Measurements from ENCODE around the gene CLEC1A. TPM values are rescaled to one million over a fixed set of nuclear protein-coding genes. Genes with fewer than 3 reads are reported as not detected.
A peak's percentile ranks its signal among the peaks of the same experiment; 100 is the strongest.

The CLEC1A gene
- total RNA-seq, 2 experiments from 2014 or later, result not detected

GRCh38 chr12:10132850-10133370 is 34.1 kb upstream of the CLEC1A start:
- no peaks in the 10 kb centered on the region for H3K36me3 Mint-ChIP-seq (ENCODE audit: low read depth)
- no peaks in the 10 kb centered on the region for H3K27me3 ChIP-seq (ENCODE audit: control insufficient read depth in 1 of 2, insufficient read depth in 2 of 2, low read length in 2 of 2)
- CTCF ChIA-PET, result no interaction called here
- H3K36me3 ChIP-seq (ENCODE audit: insufficient read depth, low read length), result no peaks in the 10 kb centered on the region
- no peak for TF ChIP-seq CTCF (IDR thresholded peaks at IDR 0.05)
- no peaks in the 10 kb centered on the region for H3K9me3 ChIP-seq (ENCODE audit: control insufficient read depth in 1 of 2, insufficient read depth in 1 of 2, low read length in 2 of 2)
- H3K4me1 ChIP-seq (ENCODE audit: insufficient read depth, low read length), result peaks cover 4% of the 10 kb centered on the region
- POLR2A ChIA-PET, result no interaction called here
- no peaks in the 10 kb centered on the region for H3K27me3 Mint-ChIP-seq
- H3K4me1 Mint-ChIP-seq (ENCODE audit: low read depth), result peaks cover 8% of the 10 kb centered on the region
- H3K27ac Mint-ChIP-seq, result no peak overlapping the region
- ATAC-seq (ENCODE audit: poor library complexity) (no peak), DNase-seq (no peak)
- no peak overlapping the region for H3K27ac ChIP-seq (ENCODE audit: low read depth in 1 of 2, low read length in 2 of 2)
- H3K4me3 Mint-ChIP-seq, result no peak overlapping the region
- H3K4me3 ChIP-seq (ENCODE audit: low read length), result no peak overlapping the region
- no peaks in the 10 kb centered on the region for H3K9me3 Mint-ChIP-seq
- intact Hi-C loops (cut with DNase I, micrococcal nuclease), result loop anchor here in 1 of 2 experiments (10.0 kb wide), 1 partner anchor 798 kb away; no protein-coding TSS in a partner anchor

- DNase-seq (peak in 1 of 14 experiments; percentile 14), ATAC-seq (ENCODE audit: poor library complexity) (no peak)
- Mint-ChIP-seq H3K27me3 (no peaks in the 10 kb centered on the region), H3K36me3 (ENCODE audit: low read depth) (no peaks in the 10 kb centered on the region), H3K4me3 (no peak overlapping the region), H3K4me1 (ENCODE audit: low read depth) (peaks cover 8% of the 10 kb centered on the region), H3K9me3 (no peaks in the 10 kb centered on the region), H3K27ac (no peak overlapping the region)
- H3K9me3 ChIP-seq (ENCODE audit: control insufficient read depth in 1 of 2, insufficient read depth in 1 of 2, low read length in 2 of 2), result no peaks in the 10 kb centered on the region
- CTCF ChIA-PET, result interaction anchor here (1.1 to 2.5 kb wide), 3 partner anchors 12 to 1435 kb away, joined by 3 to 6 read pairs (median 3); no protein-coding TSS in a partner anchor
- no peak overlapping the region for H3K4me3 ChIP-seq (ENCODE audit: low read length)
- no peaks in the 10 kb centered on the region for H3K36me3 ChIP-seq (ENCODE audit: insufficient read depth, low read length)
- POLR2A ChIA-PET, result interaction anchor here (0.8 kb wide), 1 partner anchor 317 kb away, joined by 3 read pairs; no protein-coding TSS in a partner anchor
- intact Hi-C loops (cut with DNase I, micrococcal nuclease), result loop anchor here in 1 of 2 experiments (10.0 kb wide), 1 partner anchor 796 kb away; no protein-coding TSS in a partner anchor
- H3K27me3 ChIP-seq (ENCODE audit: control insufficient read depth in 1 of 2, insufficient read depth in 2 of 2, low read length in 2 of 2), result no peaks in the 10 kb centered on the region
- TF ChIP-seq CTCF (IDR thresholded peaks at IDR 0.05), result no peak
- H3K27ac ChIP-seq (ENCODE audit: low read depth in 1 of 2, low read length in 2 of 2), result no peak overlapping the region
- H3K4me1 ChIP-seq (ENCODE audit: insufficient read depth, low read length), result peaks cover 4% of the 10 kb centered on the region
These were observed 32.4 kb upstream of the CLEC1A start for GRCh38 chr12:10131111-10131690.

GRCh38 chr12:10130042-10130441 is 31.3 kb upstream of the CLEC1A start, which contains the start of gene CLEC7A:
TSS of gene CLEC7A (minus strand) at chr12:10130199. CDS start at chr12:10130082, 117 bp downstream.
- H3K9me3 Mint-ChIP-seq, result no peaks in the 10 kb centered on the region
- no peaks in the 10 kb centered on the region for H3K9me3 ChIP-seq (ENCODE audit: control insufficient read depth in 1 of 2, insufficient read depth in 1 of 2, low read length in 2 of 2)
- H3K27me3 Mint-ChIP-seq, result no peaks in the 10 kb centered on the region
- intact Hi-C loops (cut with DNase I, micrococcal nuclease), result loop anchor here in 1 of 2 experiments (10.0 kb wide), 1 partner anchor 795 kb away; no protein-coding TSS in a partner anchor
- H3K4me3 Mint-ChIP-seq, result no peak within 1 kb of the TSS
- no peak within 1 kb of the TSS for H3K27ac ChIP-seq (ENCODE audit: low read depth in 1 of 2, low read length in 2 of 2)
- H3K27ac Mint-ChIP-seq, result no peak within 1 kb of the TSS
- H3K4me1 ChIP-seq (ENCODE audit: insufficient read depth, low read length), result peaks cover 4% of the 10 kb centered on the region
- no peaks in the 10 kb centered on the region for H3K36me3 ChIP-seq (ENCODE audit: insufficient read depth, low read length)
- peak in 3 of 14 experiments; percentile 48 to 53 (median 52) for DNase-seq
- ChIA-PET CTCF (interaction anchor here (1.1 to 2.5 kb wide), 3 partner anchors 11 to 1436 kb away, joined by 3 to 6 read pairs (median 3); no protein-coding TSS in a partner anchor), POLR2A (interaction anchor here (0.8 kb wide), 1 partner anchor 316 kb away, joined by 3 read pairs; no protein-coding TSS in a partner anchor)
- no peak for TF ChIP-seq CTCF (IDR thresholded peaks at IDR 0.05)
- peaks cover 8% of the 10 kb centered on the region for H3K4me1 Mint-ChIP-seq (ENCODE audit: low read depth)
- no peaks in the 10 kb centered on the region for H3K27me3 ChIP-seq (ENCODE audit: control insufficient read depth in 1 of 2, insufficient read depth in 2 of 2, low read length in 2 of 2)
- ATAC-seq (ENCODE audit: poor library complexity), result no peak
- H3K4me3 ChIP-seq (ENCODE audit: low read length), result peak within 1 kb of the TSS; percentile 21
- no peaks in the 10 kb centered on the region for H3K36me3 Mint-ChIP-seq (ENCODE audit: low read depth)
